Lung microvascular endothelial cell (primary cell): Measurements from ENCODE around the gene SCAF11. TPM values are rescaled to one million over a fixed set of nuclear protein-coding genes. Genes with fewer than 3 reads are reported as not detected.

Experiments
- DNase-seq, 2 donors: peaks; one replicate each; pipeline versions ENCODE4 v3.0.0 to v3.0.0-alpha.2; 2010; ENCODE audit warnings: low read depth in 2 of 2
- total RNA-seq: library from RNA; depleted of rRNA; stranded (reverse); fragments of >200 nt; gene quantifications from 2 replicates; pipeline ENCODE4 v1.2.1, GENCODE V29; 2014

SCAF11 gene
- total RNA-seq, 1 donor from 2014 or later = 44.0 TPM

GRCh38 chr12:45915405-45915804, 75.0 kb downstream of the SCAF11 start:
- DNase-seq = no peak

GRCh38 chr12:45914090-45914489, 76.3 kb downstream of the SCAF11 start:
- peak in 1 of 2 donors; percentile 36 for DNase-seq

- DNase-seq = no peak
These were observed 76.7 kb downstream of the SCAF11 start for GRCh38 chr12:45913631-45914030.

- DNase-seq = peak in 1 of 2 donors; percentile 5
These were observed 77.6 kb downstream of the SCAF11 start for GRCh38 chr12:45912774-45913173.

- DNase-seq = peak in 1 of 2 donors; percentile 31
These were observed 81.2 kb downstream of the SCAF11 start for GRCh38 chr12:45909041-45909713.

- no peak for DNase-seq
These were observed 82.4 kb downstream of the SCAF11 start for GRCh38 chr12:45907955-45908354.

- no peak for DNase-seq
These were observed 92.3 kb downstream of the SCAF11 start for GRCh38 chr12:45898094-45898493.

GRCh38 chr12:45895961-45896360, 94.4 kb downstream of the SCAF11 start:
- DNase-seq = no peak

- DNase-seq = peak in 1 of 2 donors; percentile 9
These were observed 97.1 kb downstream of the SCAF11 start for GRCh38 chr12:45893240-45893639.

- no peak for DNase-seq
These were observed 100.1 kb downstream of the SCAF11 start for GRCh38 chr12:45890276-45890675.

GRCh38 chr12:45887544-45887943, 102.8 kb downstream of the SCAF11 start:
- DNase-seq = no peak

GRCh38 chr12:45886685-45887084, 103.7 kb downstream of the SCAF11 start:
- DNase-seq = no peak

GRCh38 chr12:45883187-45883586, 107.2 kb downstream of the SCAF11 start:
- DNase-seq = no peak

GRCh38 chr12:45880533-45880932, 109.8 kb downstream of the SCAF11 start:
- DNase-seq = no peak

- no peak for DNase-seq
These were observed 110.9 kb downstream of the SCAF11 start for GRCh38 chr12:45879363-45879895.

- DNase-seq = peak; percentile 22 to 61
These were observed 111.6 kb downstream of the SCAF11 start for GRCh38 chr12:45878630-45879255.

- no peak for DNase-seq
These were observed 113.3 kb downstream of the SCAF11 start for GRCh38 chr12:45877069-45877468.

- no peak for DNase-seq
These were observed 117.9 kb downstream of the SCAF11 start for GRCh38 chr12:45872446-45872845.
